Fibroblast of pulmonary artery (primary cell): Measurements from ENCODE around the gene METTL26.

Experiments used
- DNase-seq: peaks from one replicate; pipeline ENCODE4 v3.0.0-alpha.2; 2010; ENCODE audit warnings: low read depth
- H3K4me3 ChIP-seq: replicated peaks from 2 replicates; pipeline ENCODE4 v1.5.1; 2011; ENCODE audit warnings: low read depth, mild to moderate bottlenecking, control low read depth, low read length, moderate library complexity
- CTCF ChIP-seq: IDR thresholded peaks from 2 replicates; pipeline ENCODE4 v1.5.1; 2011; ENCODE audit warnings: mild to moderate bottlenecking, control low read depth, low read length, inconsistent platforms; ENCODE audit errors: missing control alignments

The METTL26 gene

DNA sequence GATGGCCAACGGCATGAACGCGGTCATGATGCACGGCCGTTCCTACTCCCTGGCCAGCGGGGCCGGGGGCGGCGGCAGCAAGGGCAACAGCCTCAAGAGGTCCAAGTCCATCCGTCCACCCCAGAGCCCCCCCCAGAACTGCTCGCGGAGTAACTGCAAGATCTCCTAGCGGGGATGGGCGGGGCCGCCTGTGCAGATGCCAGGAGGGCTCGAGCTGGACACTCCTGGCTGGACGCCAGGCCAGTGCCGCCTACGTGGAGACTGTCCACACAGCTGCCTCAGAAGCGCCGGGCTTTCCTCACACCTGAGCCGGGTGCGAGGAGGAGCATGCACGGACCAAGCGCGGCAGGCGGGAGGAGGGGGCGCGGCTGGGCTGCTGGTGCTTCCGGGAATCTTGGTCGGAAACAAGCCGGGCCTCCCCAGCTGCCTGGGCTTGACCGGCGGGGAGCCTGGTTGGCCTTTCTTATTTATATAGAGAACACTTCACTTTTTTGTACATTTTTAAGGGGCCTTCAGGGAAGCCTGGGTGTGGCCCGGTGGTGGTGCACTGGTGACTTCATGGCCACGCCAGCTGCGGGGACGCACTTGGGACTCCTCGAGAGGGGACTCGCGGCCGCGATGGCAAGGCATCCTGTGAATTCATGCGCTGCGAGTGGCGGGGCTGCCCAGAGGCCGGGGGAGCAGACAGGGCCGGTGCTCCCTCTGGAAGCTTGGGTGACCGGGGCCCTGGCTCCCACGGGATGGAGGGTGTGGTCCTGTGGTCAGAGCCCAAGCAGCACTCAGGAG is 8.5 kb downstream of the METTL26 start:
- no peak for DNase-seq
- no peak for TF ChIP-seq CTCF
- no peak overlapping the region for H3K4me3 ChIP-seq

GRCh38 chr16:626787-627453 is 9.2 kb downstream of the METTL26 start:
- peak; percentile 96 for DNase-seq
- TF ChIP-seq CTCF = no peak
- no peak overlapping the region for H3K4me3 ChIP-seq

- no peak for TF ChIP-seq CTCF
- DNase-seq = no peak
- no peak overlapping the region for H3K4me3 ChIP-seq
These were observed 9.9 kb downstream of the METTL26 start for GRCh38 chr16:625977-626765.

GRCh38 chr16:625117-625976 is 10.8 kb downstream of the METTL26 start:
- TF ChIP-seq CTCF = no peak
- H3K4me3 ChIP-seq = no peak overlapping the region
- no peak for DNase-seq

GRCh38 chr16:624526-625070 is 11.5 kb downstream of the METTL26 start:
- TF ChIP-seq CTCF = no peak
- DNase-seq = no peak
- H3K4me3 ChIP-seq = no peak overlapping the region

DNA sequence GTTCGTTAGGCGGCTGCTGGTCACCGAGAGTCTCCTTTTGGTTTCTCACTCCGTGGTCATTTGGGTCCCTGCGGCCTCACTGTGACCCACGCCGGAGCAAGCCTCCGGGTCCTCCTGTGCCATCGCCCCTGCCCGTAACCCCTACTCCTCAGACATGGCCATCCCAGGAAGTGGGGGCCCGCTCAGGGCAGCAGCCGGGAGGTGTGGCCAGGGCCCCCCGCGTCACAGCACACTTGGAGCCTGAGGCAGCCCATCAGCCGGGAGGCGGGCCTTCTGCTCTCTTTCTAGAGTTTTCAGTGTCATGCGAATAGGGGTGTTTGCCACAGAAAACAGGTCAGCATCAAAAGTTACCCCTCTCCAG is 13.2 kb downstream of the METTL26 start:
- TF ChIP-seq CTCF = no peak
- H3K4me3 ChIP-seq = no peak overlapping the region
- no peak for DNase-seq
